Panc1 (cell line): ENCODE measurements around the gene RBMS3. TPM values are rescaled to one million over a fixed set of nuclear protein-coding genes. Genes with fewer than 3 reads are reported as not detected.

Experiments used
- ATAC-seq: fragments of 200-7000 bp; cut with Tn5 transposase; 2 replicates; pipeline ENCODE4 v1.9.1; 2020; ENCODE audit warnings: mild to moderate bottlenecking, moderate library complexity
- BruUV-seq: library from RNA; stranded (reverse); fragments of 400-500 nt; replicated peaks from 2 replicates; lab custom pipeline; 2021; lab: Mats Ljungman, UMichigan
- CTCF ChIA-PET: fragments of 300-600 bp; sonication (Branson Sonifier 250); formaldehyde crosslinking; loops from one replicate; lab custom pipeline; 2022; ENCODE audit warnings: antibody characterized with exemption; lab: Charles Lee
- POLR2A ChIA-PET: fragments of 300-600 bp; sonication (Branson Sonifier 250); formaldehyde crosslinking; loops from one replicate; lab custom pipeline; 2022; ENCODE audit warnings: antibody characterized with exemption; lab: Charles Lee
- DNase-seq: peaks from one replicate; pipeline ENCODE4 v3.0.0-alpha.2; 2010; ENCODE audit warnings: low read depth, low spot score
- H3K27ac ChIP-seq: 2 replicates; pipeline ENCODE4 v1.5.1; 2011; ENCODE audit warnings: mild to moderate bottlenecking, low read length, inconsistent platforms
- H3K27me3 ChIP-seq: fragments of 200-500 bp; sonication (Bioruptor generic); 2 replicates; pipeline ENCODE4 v1.6.0; 2014; ENCODE audit warnings: low read length, inconsistent platforms; ENCODE audit not compliant: control insufficient read depth, insufficient read depth
- H3K36me3 ChIP-seq: fragments of 200-500 bp; sonication (Bioruptor generic); 2 replicates; pipeline ENCODE4 v1.5.1; 2014; ENCODE audit warnings: inconsistent platforms, mild to moderate bottlenecking, low read length, moderate library complexity; ENCODE audit not compliant: control insufficient read depth, insufficient read depth
- H3K4me1 ChIP-seq: 2 replicates; pipeline ENCODE4 v1.5.1; 2011; ENCODE audit warnings: inconsistent platforms, mild to moderate bottlenecking, low read length, moderate library complexity; ENCODE audit not compliant: control insufficient read depth, insufficient read depth
- H3K4me3 ChIP-seq, 2 experiments: 2 replicates each; pipeline ENCODE4 v1.5.1; 2011 to 2012; ENCODE audit warnings: low read depth in 2 of 2, low read length in 2 of 2, mild to moderate bottlenecking in 2 of 2, inconsistent platforms in 1 of 2, moderate library complexity in 1 of 2
- H3K9me3 ChIP-seq: fragments of 200-500 bp; sonication (Bioruptor generic); 2 replicates; pipeline ENCODE4 v1.5.1; 2014; ENCODE audit warnings: low read depth, mild to moderate bottlenecking, inconsistent platforms, low read length, moderate library complexity; ENCODE audit not compliant: control insufficient read depth, insufficient read depth
- POLR2AphosphoS5 ChIP-seq: IDR thresholded peaks from 2 replicates; pipeline ENCODE4 v1.6.1; 2012; ENCODE audit warnings: mild to moderate bottlenecking, low read depth, low read length, moderate library complexity
- REST ChIP-seq, 2 experiments: IDR thresholded peaks; 2 replicates each; pipeline ENCODE4 v1.6.1; 2011 to 2012; ENCODE audit warnings: low read depth in 2 of 2, control low read depth in 1 of 2, low read length in 1 of 2, mild to moderate bottlenecking in 1 of 2, moderate library complexity in 1 of 2; ENCODE audit not compliant: insufficient read depth in 1 of 2
- SIN3A ChIP-seq: IDR thresholded peaks from 2 replicates; pipeline ENCODE4 v1.6.1; 2012; ENCODE audit warnings: low read depth, mild to moderate bottlenecking, low read length, moderate library complexity, borderline replicate concordance; ENCODE audit not compliant: insufficient read depth
- TCF7L2 ChIP-seq: IDR thresholded peaks from 2 replicates; pipeline ENCODE4 v1.6.1; 2011; ENCODE audit warnings: mild to moderate bottlenecking, low read depth, low read length, inconsistent platforms
- in situ Hi-C: cut with HindIII; loops from 2 replicates; pipeline ENCODE4 v1.10.0; 2016; ENCODE audit warnings: low sequenced_read_pairs, low pct_unique_long_range_greater_than_20kb
- intact Hi-C: fragments of 100-400 bp; cut with micrococcal nuclease; formaldehyde crosslinking; loops from one replicate; pipeline ENCODE4 v1.10.0; 2022; ENCODE audit not compliant: unreplicated experiment
- total RNA-seq: library from RNA; stranded (reverse); gene quantifications from one replicate; pipeline ENCODE4 v1.2.1, GENCODE V29; 2021; ENCODE audit not compliant: unreplicated experiment
- TF ChIP-seq, protein P1 (sequence below): fragments of 450-650 bp; IDR thresholded peaks from 2 replicates; pipeline ENCODE4 v1.5.1; 2017; ENCODE audit warnings: mild to moderate bottlenecking

The RBMS3 gene
- total RNA-seq, 1 experiment from 2014 or later = 1.1 TPM

- in situ Hi-C loops (no loop called here), intact Hi-C loops (no loop called here)
- POLR2A ChIA-PET = no interaction called here
- Histone ChIP-seq H3K4me1 (no peaks in the 10 kb centered on the region), H3K9me3 (no peaks in the 10 kb centered on the region), H3K27me3 (no peaks in the 10 kb centered on the region), H3K4me3 (no peak overlapping the region), H3K27ac (no peak overlapping the region), H3K36me3 (no peaks in the 10 kb centered on the region)
- CTCF ChIA-PET = no interaction called here
- no TSS peak for BruUV-seq
- DNase-seq = no peak
- TF ChIP-seq TCF7L2 (no peak), SIN3A (no peak), REST (IDR thresholded peaks at IDR 0.05; ENCODE audit: insufficient read depth in 1 of 2, low read depth in 2 of 2, low read length in 1 of 2) (no peak), POLR2AphosphoS5 (no peak)
- TF ChIP-seq, protein P1, sequence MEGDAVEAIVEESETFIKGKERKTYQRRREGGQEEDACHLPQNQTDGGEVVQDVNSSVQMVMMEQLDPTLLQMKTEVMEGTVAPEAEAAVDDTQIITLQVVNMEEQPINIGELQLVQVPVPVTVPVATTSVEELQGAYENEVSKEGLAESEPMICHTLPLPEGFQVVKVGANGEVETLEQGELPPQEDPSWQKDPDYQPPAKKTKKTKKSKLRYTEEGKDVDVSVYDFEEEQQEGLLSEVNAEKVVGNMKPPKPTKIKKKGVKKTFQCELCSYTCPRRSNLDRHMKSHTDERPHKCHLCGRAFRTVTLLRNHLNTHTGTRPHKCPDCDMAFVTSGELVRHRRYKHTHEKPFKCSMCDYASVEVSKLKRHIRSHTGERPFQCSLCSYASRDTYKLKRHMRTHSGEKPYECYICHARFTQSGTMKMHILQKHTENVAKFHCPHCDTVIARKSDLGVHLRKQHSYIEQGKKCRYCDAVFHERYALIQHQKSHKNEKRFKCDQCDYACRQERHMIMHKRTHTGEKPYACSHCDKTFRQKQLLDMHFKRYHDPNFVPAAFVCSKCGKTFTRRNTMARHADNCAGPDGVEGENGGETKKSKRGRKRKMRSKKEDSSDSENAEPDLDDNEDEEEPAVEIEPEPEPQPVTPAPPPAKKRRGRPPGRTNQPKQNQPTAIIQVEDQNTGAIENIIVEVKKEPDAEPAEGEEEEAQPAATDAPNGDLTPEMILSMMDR = no peak
- ATAC-seq = no peak
These were observed 40.0 kb upstream of the RBMS3 start for GRCh38 chr3:29240887-29241286.

- Histone ChIP-seq H3K36me3 (no peaks in the 10 kb centered on the region), H3K4me1 (no peaks in the 10 kb centered on the region), H3K27me3 (no peaks in the 10 kb centered on the region), H3K9me3 (no peaks in the 10 kb centered on the region), H3K27ac (no peak overlapping the region), H3K4me3 (no peak overlapping the region)
- intact Hi-C loops (no loop called here), in situ Hi-C loops (no loop called here)
- TF ChIP-seq REST (IDR thresholded peaks at IDR 0.05; ENCODE audit: insufficient read depth in 1 of 2, low read depth in 2 of 2, low read length in 1 of 2) = no peak
- TF ChIP-seq POLR2AphosphoS5 = no peak
- TF ChIP-seq, protein P1 = no peak
- no peak for TF ChIP-seq TCF7L2
- TF ChIP-seq SIN3A = no peak
- CTCF ChIA-PET = no interaction called here
- no TSS peak for BruUV-seq
- DNase-seq (no peak), ATAC-seq (no peak)
- POLR2A ChIA-PET = no interaction called here
These were observed 39.0 kb upstream of the RBMS3 start for GRCh38 chr3:29241855-29242254.
